HFF-Myc (cell line): Measurements from ENCODE around the gene GIMAP6.
"Not testable (repeated sequence)": the region's sequence is repeated elsewhere in the genome, so short reads cannot be mapped to it uniquely, and the experiment has no call there.

Experiments
- DNase-seq: peaks from one replicate; pipeline ENCODE4 v3.0.0-alpha.2; 2011; ENCODE audit warnings: low read depth; ENCODE audit errors: extremely low read depth
- H3K4me3 ChIP-seq: replicated peaks from 2 replicates; pipeline ENCODE4 v1.5.1; 2011; ENCODE audit warnings: low read depth, mild to moderate bottlenecking, control low read depth, low read length
- TF ChIP-seq, protein P1 (sequence below): IDR thresholded peaks from 2 replicates; pipeline ENCODE4 v1.5.1; 2012; ENCODE audit warnings: mild to moderate bottlenecking, low read depth, low read length, control low read depth; ENCODE audit errors: missing control alignments

The GIMAP6 gene

DNA sequence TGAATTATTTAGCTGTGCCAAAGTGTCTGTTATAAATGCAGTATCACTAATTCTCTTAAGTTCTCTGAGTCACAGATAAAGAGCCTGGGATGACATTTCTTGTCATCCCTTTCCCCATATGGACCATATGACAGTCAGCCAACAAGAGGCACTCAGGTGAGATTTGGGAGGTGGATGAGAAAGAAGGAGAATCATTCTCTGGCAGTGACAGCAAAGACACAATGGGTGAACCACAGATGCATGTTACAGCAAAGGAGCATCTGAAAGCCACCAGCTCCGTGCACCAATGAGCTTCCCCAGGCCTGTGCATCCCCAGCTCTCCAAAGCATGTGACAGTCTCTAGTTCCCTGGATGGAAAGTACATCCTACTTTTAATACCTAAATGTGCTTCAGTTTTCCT, 10.8 kb downstream of the GIMAP6 start:
- no peak for DNase-seq
- no peak overlapping the region for H3K4me3 ChIP-seq
- TF ChIP-seq, protein P1, sequence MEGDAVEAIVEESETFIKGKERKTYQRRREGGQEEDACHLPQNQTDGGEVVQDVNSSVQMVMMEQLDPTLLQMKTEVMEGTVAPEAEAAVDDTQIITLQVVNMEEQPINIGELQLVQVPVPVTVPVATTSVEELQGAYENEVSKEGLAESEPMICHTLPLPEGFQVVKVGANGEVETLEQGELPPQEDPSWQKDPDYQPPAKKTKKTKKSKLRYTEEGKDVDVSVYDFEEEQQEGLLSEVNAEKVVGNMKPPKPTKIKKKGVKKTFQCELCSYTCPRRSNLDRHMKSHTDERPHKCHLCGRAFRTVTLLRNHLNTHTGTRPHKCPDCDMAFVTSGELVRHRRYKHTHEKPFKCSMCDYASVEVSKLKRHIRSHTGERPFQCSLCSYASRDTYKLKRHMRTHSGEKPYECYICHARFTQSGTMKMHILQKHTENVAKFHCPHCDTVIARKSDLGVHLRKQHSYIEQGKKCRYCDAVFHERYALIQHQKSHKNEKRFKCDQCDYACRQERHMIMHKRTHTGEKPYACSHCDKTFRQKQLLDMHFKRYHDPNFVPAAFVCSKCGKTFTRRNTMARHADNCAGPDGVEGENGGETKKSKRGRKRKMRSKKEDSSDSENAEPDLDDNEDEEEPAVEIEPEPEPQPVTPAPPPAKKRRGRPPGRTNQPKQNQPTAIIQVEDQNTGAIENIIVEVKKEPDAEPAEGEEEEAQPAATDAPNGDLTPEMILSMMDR = no peak

DNA sequence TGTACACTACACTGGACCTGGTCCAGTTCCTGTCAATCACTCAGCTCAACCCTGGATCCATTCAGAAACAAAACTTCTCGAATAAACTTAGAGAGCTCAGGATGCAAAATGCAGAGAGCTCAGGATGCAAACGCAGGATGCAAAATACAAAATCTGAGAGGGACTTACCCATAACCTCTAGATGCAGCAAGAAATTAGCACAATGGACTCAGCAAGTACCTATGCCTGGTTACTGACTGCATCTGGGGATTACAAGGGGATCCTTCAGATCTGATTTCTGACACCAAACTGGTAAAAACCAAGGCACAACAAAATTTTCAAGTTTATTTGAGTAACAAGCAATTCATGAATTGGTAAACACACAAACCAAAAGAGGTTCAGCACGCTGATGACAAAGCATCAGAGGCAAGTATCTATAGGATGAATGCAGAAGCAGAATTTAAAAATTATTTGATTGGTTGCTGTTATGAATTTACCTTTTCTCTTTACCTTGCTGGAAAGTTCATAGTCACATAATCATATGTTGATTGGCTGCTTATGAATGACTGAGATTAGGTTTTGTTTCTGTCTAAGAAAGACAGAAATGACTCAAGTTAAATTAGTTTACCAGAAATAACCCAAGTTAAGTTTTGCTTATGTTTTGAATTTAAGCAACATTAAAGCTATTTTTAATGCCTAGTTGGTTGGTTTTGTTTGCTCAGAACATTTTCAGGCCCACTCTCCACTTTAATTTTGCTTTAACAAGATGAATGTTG, 11.4 kb downstream of the GIMAP6 start:
- TF ChIP-seq, protein P1 = no peak
- no peak overlapping the region for H3K4me3 ChIP-seq
- no peak for DNase-seq

DNA sequence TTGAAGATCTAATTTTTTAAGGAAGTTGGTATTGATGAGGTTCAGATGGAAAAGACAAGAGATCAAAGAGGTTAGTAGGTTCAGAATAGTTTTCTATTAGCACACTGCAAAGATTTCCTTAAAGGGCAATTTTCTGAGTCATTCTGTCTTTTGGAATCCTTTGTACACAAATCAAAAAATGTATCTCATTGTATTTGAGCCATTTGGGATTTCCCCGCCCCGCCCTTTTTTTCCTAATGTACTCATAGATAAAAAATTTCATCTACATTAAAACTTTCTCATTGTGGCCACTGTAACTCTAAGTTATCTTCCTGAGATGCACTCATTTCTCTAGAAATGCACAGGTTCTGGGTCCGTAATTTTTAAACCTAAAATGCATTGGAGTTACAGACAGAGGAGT, 12.1 kb downstream of the GIMAP6 start:
- H3K4me3 ChIP-seq = no peak overlapping the region
- DNase-seq = no peak
- TF ChIP-seq, protein P1 = no peak

DNA sequence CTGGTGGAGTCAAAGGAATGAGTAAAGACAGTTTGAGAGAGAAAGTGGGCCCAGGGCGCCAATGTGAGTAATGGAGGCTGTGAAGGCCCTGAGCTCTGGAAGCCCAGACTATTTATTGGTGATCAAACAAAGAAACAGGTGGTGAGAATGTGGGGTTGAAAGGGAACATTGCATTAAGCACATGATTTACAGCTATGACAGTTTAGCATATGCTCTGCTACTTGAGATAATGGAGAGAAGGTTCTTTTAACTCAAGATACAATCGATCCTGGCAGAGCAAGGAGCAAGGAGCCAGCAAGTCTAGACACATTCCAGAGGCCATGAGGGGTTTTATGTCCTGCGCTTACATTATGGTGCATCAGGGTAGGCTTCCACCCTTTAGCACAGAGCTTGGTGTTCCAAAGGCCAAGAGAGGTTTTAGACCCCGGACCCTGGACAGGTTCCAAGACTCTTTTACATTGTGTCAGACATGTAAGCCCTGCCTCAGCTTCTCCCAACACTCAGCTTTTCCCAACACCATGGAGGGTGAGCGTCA, 16.9 kb downstream of the GIMAP6 start:
- not testable (repeated sequence) for DNase-seq, H3K4me3 ChIP-seq

DNA sequence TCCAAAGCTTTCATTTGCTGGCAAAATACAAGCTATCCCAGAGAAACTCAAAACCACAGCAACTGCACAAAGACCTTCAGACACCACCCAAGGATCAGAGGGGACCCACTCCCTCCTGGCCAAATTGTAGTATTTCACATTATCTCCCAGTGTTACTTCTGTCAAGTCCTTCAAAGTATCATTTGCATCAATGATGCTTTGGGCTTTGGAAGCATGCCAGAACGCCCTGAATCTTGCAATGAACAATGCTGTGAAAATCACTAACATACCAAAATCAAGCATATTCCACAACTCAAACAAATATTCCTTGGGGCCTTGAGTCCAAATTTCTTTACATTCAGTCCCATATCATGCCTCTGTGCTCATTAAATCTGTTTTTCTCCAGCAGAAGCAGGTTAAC, 17.8 kb downstream of the GIMAP6 start:
- not testable (repeated sequence) for H3K4me3 ChIP-seq, DNase-seq

DNA sequence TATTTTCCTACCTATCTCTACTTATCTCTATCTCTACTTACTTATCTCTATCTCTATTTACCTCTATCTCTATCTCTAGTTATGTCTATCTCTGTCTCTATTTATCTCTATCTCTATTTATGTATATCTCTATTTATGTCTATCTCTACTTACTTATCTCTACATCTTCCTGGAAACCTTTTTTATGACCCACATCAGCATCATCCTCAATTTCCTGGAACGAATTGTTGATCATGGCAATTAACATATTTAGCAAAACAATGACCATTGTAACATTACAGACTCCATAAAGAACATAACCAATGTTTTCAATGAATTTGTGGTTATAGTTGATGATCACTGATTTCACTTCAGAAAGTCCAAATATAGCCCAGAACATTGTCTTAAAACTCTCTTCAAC, 18.3 kb downstream of the GIMAP6 start:
- H3K4me3 ChIP-seq = no peak overlapping the region
- TF ChIP-seq, protein P1 = no peak
- DNase-seq = no peak

DNA sequence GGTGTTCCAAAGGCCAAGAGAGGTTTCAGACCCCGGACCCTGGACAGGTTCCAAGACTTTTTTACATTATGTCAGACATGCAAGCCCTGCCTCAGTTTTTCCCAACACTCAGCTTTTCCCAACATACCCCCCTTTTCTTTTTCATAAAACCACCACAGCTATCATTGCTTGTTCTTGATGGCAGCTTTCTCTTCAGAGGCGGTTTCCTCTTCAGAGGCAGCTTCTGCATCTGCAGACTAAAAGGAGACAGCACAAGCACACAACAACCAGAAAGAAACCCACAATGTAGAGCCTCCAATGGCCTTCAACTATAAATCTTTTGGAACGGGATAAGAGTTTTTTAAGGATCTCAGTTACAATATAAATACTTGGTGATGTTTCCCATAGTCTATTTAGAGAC, 19.3 kb downstream of the GIMAP6 start:
- no peak overlapping the region for H3K4me3 ChIP-seq
- no peak for DNase-seq
- TF ChIP-seq, protein P1 = no peak

DNA sequence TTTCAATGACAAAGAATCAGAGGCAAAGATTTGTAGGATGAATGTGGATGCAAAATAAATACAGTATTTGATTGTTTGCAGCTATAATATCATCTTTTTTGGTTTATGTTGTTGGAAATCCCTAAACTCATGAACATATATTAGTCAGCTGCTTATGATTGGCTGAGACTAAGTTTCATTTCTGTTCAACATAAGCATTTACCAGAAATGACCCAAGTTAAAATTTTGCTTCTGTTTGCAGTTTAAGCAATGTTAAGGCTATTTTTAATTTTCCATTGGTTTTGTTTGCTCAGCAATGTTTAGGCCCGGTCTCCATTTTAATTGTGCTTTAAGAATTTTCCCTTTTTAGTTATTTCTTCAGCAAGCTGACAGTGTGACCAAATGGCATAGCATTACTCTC, 22.0 kb downstream of the GIMAP6 start:
- TF ChIP-seq, protein P1 = no peak

DNA sequence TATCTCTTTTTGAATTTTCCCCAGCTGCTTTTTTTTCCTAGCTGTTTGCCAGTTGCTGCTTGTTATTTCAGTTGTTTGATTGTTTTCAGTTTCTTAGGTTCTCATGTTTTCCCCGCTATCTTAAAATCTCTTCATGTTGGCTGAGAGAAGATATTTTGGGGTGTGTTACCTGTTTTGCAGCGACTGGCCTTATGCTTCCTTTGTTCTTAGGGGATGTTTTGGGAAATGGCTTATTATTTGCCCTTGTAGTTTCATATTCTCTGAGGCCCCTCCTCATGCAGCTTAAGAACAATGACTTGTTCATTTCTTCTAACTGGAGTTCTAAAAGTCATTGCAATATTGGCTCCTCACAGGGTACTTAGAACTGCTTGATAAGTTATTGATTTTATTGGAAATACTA, 28.6 kb downstream of the GIMAP6 start:
- H3K4me3 ChIP-seq, DNase-seq: not testable (repeated sequence)

More for the DNA sequence above, 22.0 kb downstream of the GIMAP6 start:
- no peak overlapping the region for H3K4me3 ChIP-seq
- DNase-seq = no peak
